ENCODE results near the gene SPTBN1.

Gene SPTBN1

GRCh38 chr2:54594048-54594447 lies 137.9 kb downstream of the SPTBN1 start:
- TF ChIP-seq CTCF (conservative IDR thresholded peaks at IDR 0.05; ENCODE audit: low read length) = no peak
- no peak overlapping the region for H3K4me3 ChIP-seq (ENCODE audit: low read length)
- no peak for DNase-seq (ENCODE audit: low read depth)

- H3K4me3 ChIP-seq (ENCODE audit: low read length) = no peak overlapping the region
- DNase-seq (ENCODE audit: low read depth) = no peak
- no peak for TF ChIP-seq CTCF (conservative IDR thresholded peaks at IDR 0.05; ENCODE audit: low read length)
Measured at GRCh38 chr2:54595161-54595803, 139.2 kb downstream of the SPTBN1 start.

- no peak for TF ChIP-seq CTCF (conservative IDR thresholded peaks at IDR 0.05; ENCODE audit: low read length)
- DNase-seq (ENCODE audit: low read depth) = no peak
- H3K4me3 ChIP-seq (ENCODE audit: low read length) = no peak overlapping the region
Measured at GRCh38 chr2:54595999-54596902, 140.1 kb downstream of the SPTBN1 start.

GRCh38 chr2:54597153-54597848 lies 141.2 kb downstream of the SPTBN1 start:
- no peak for TF ChIP-seq CTCF (conservative IDR thresholded peaks at IDR 0.05; ENCODE audit: low read length)
- H3K4me3 ChIP-seq (ENCODE audit: low read length) = no peak overlapping the region
- DNase-seq (ENCODE audit: low read depth) = no peak

GRCh38 chr2:54598347-54599325 lies 142.5 kb downstream of the SPTBN1 start:
- no peak overlapping the region for H3K4me3 ChIP-seq (ENCODE audit: low read length)
- DNase-seq (ENCODE audit: low read depth) = no peak
- TF ChIP-seq CTCF (conservative IDR thresholded peaks at IDR 0.05; ENCODE audit: low read length) = no peak

- no peak for TF ChIP-seq CTCF (conservative IDR thresholded peaks at IDR 0.05; ENCODE audit: low read length)
- H3K4me3 ChIP-seq (ENCODE audit: low read length) = no peak overlapping the region
- peak; percentile 20 for DNase-seq (ENCODE audit: low read depth)
Measured at GRCh38 chr2:54599326-54599710, 143.2 kb downstream of the SPTBN1 start.
